Epithelial cell of proximal tubule (primary cell): Measurements from ENCODE around the gene ATF2. TPM values are rescaled to one million over a fixed set of nuclear protein-coding genes. Genes with fewer than 3 reads are reported as not detected.

ENCODE experiments used
- DNase-seq: peaks from one replicate; pipeline ENCODE4 v3.0.0-alpha.2; 2011; ENCODE audit warnings: low read depth
- H3K4me3 ChIP-seq: 2 replicates; pipeline ENCODE4 v1.5.1; 2011; ENCODE audit warnings: low read depth, mild to moderate bottlenecking, low read length
- total RNA-seq: library from RNA; depleted of rRNA; stranded (reverse); fragments of >200 nt; gene quantifications from 2 replicates; pipeline ENCODE4 v1.2.3, GENCODE V29; 2015
- TF ChIP-seq, protein P1 (sequence below): conservative IDR thresholded peaks from 2 replicates; pipeline ENCODE4 v1.5.1; 2012; ENCODE audit warnings: low read depth, mild to moderate bottlenecking, low read length

Gene ATF2, protein sequence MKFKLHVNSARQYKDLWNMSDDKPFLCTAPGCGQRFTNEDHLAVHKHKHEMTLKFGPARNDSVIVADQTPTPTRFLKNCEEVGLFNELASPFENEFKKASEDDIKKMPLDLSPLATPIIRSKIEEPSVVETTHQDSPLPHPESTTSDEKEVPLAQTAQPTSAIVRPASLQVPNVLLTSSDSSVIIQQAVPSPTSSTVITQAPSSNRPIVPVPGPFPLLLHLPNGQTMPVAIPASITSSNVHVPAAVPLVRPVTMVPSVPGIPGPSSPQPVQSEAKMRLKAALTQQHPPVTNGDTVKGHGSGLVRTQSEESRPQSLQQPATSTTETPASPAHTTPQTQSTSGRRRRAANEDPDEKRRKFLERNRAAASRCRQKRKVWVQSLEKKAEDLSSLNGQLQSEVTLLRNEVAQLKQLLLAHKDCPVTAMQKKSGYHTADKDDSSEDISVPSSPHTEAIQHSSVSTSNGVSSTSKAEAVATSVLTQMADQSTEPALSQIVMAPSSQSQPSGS
- total RNA-seq = 22.6 and 47.5 TPM in 2 replicates

DNA sequence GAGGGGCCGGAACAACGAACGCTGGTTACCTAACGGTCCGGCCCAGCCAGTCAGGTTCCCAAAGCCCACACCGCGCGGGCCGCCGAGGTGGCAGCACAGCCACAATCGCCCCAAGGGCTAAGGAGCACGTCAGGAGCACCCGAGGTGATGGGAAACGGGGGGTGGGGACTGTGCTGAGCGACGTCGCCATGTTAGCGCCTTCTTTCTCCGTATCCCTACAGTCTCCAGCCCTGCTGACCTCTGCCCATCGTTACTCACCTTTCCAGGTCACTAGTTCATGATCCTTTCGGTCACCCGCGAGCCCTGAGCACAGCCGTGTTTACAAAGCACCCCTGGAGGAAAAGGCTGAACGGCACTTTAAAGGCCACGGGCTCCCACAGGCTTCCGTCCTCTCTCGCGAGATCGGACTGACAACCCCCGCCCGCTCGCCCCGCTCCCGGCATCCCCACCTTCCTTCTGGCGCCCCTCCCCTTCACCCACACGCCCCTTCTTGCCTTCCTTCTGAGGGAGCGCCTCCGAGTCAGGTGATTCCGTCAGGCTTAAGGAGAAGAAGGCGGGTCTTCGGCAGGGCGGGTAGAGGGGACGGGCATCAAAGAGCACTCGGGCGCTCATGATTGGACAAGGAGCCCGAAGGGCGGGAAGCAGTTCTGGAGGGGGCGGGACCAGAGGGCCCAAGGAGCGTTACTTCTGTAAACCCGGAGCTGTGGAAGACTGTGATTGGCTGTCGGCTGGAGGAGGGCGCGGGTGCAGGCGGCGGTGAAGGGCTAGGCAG lies at the start of gene ATF2:
TSS of gene ATF2 (minus strand) at position 412 of the 772 bp plus-strand sequence. CDS start 31,760 bp downstream, outside the sequence.
- TF ChIP-seq, protein P1, sequence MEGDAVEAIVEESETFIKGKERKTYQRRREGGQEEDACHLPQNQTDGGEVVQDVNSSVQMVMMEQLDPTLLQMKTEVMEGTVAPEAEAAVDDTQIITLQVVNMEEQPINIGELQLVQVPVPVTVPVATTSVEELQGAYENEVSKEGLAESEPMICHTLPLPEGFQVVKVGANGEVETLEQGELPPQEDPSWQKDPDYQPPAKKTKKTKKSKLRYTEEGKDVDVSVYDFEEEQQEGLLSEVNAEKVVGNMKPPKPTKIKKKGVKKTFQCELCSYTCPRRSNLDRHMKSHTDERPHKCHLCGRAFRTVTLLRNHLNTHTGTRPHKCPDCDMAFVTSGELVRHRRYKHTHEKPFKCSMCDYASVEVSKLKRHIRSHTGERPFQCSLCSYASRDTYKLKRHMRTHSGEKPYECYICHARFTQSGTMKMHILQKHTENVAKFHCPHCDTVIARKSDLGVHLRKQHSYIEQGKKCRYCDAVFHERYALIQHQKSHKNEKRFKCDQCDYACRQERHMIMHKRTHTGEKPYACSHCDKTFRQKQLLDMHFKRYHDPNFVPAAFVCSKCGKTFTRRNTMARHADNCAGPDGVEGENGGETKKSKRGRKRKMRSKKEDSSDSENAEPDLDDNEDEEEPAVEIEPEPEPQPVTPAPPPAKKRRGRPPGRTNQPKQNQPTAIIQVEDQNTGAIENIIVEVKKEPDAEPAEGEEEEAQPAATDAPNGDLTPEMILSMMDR = no peak
- DNase-seq = peak; percentile 97
- peak within 1 kb of the TSS; percentile 98 for H3K4me3 ChIP-seq

DNA sequence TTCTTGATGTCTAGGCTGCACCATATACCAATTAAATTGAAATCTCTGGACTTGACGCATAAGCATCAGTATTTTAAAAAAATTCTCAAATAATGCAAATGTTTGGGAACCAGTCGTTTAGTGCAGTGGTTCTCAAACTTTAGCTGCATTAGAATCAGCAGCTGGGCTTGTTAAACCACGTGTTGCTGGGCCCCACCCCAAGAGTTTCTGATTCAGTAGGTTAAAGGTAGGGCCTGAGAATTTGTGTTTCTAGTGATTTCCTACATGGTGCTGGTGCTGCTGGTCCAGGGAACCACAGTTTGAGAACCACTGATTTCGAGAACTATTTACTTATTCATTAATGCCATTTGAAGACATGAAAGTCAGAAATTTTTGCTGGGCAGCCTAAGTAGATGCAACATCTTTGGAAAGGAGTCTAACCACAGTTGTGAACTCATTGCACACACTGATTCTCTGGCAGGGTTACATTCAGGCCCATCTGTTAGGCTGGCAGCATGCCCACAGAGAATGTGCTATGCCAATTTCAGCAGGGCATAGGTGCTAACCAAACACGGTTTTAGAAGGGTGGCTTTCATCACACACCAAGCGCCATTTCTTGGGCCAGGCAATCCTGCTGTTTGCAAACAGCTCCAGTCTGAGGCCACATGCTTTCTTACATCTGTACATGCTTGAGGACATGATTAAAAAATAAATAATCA lies 39.9 kb upstream of the ATF2 start:
- H3K4me3 ChIP-seq = no peak overlapping the region
- TF ChIP-seq, protein P1 = no peak
- no peak for DNase-seq

DNA sequence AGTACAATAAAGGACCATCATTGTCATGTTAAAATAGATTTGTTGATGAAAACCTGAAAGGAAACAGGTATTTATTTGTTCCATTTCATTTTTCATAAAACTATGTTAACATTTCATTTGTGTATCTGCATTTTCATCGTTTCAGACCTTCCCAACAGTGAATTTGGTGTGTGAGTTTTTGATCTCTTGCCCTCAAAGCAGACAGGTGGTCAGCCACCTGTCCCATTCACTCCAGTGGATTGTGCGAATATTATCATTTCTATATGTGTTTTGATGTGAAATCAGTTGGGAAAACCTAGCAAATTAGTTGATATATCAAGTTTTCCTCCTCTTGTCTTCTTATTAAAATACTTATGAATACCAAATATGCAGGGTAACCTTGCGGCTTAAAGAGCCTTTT lies 38.9 kb upstream of the ATF2 start:
- TF ChIP-seq, protein P1 = no peak
- no peak for DNase-seq

DNA sequence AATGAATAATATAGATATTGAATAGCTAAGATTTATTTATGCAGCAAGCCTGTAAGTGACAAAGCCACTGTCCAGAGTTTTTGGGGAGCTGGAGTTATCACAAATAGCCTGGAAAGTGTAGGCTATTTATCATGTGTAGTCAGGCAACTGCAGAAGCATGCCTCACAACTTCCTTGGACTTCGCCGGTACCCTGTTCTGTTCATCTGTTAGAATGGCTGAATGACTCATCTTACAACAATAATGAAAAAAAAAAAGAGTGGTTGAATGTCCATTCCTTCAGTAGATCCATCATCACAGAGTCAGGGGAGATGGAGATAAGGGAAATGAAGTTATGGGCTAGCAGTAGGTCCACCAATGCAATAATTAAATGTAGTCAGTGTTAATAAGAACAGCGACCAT lies 37.5 kb upstream of the ATF2 start:
- TF ChIP-seq, protein P1 = no peak
- no peak overlapping the region for H3K4me3 ChIP-seq
- DNase-seq = no peak

More for the DNA sequence above, 38.9 kb upstream of the ATF2 start:
- H3K4me3 ChIP-seq = no peak overlapping the region

DNA sequence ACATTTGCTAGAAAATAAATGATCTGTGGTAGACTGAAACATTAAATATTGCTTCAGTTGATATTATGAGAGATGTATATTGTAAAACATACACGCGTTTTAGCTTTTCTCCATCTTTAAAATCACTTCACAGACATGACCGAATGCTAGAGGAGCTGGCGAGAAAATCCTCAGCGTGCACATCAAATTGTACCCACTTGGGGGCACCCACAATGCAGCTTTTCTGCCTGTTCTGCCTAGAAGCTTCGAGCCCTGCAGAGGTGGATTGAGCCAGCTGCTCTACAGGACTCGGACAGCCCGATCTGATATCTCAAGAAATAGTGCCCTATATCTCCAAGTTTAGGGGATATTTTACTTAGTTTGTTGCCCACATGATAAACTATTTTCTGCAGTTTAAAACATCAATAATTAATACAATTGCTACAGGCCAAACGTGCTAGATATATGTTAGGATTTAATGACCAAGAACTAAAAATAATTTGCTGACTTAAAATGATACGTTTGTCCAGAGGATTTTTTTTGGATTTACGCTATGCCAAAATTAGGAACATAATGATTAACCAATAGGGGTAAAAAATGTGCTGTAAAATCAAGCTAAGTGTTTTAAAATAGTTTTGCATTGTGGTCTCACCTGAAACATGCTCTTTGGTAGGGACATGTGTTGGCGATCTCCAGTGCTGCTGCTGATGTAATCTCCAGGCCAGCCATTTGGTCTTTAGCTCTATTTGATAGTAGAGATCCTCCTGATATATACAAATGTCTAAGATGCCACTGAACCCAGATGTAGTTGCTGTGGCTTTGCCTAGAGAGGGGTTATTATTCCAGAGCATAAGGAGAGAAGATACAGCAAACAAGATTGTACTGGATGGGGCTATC lies 35.9 kb upstream of the ATF2 start:
- DNase-seq = peak; percentile 7
- no peak overlapping the region for H3K4me3 ChIP-seq
- TF ChIP-seq, protein P1 = peak; percentile 78

DNA sequence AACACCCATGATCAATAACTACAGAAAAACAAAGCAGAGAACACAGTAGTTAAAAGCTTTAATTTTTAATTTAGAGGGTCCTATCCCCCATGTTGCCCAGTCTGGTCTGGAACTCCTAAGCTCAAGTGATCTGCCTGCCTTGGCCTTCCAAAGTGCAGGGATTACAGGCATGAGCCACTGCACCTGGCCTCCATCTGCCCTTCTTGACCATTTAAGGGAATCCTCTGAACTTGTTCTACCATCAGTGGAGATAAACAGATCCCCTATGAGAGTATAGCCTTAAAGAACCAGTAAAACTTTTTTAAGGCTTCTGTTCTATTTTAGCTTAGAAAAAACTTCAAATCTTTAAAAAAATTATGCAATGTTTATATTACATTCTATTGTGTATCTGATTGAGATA lies 27.0 kb upstream of the ATF2 start:
- no peak overlapping the region for H3K4me3 ChIP-seq
- DNase-seq = no peak
- TF ChIP-seq, protein P1 = no peak
